SK-N-SH (cell line): ENCODE results near the gene RGS17. TPM values are rescaled to one million over a fixed set of nuclear protein-coding genes. Genes with fewer than 3 reads are reported as not detected.

Experiments used
- CTCF ChIA-PET: fragments of 300-600, 350-600 bp; formaldehyde crosslinking; extraction: SDS; loops from one replicate; lab custom pipeline; 2021; lab: Yijun Ruan, JAX
- POLR2A ChIA-PET: fragments of 350-600 bp; sonication (Branson Sonifier 250); formaldehyde crosslinking; extraction: SDS; loops from one replicate; lab custom pipeline; 2020; ENCODE audit warnings: antibody characterized with exemption, inconsistent platforms; lab: Yijun Ruan, JAX
- DNase-seq: peaks from one replicate; pipeline ENCODE4 v3.0.0; 2012
- H2AFZ ChIP-seq: fragments of 200-600 bp; sonication (generic); 2 replicates; pipeline ENCODE4 v1.8.1; 2016; ENCODE audit warnings: antibody characterized with exemption, mild to moderate bottlenecking, low read depth
- H3F3A ChIP-seq: fragments of 200-600 bp; sonication (generic); replicated peaks from 2 replicates; pipeline ENCODE3; 2016; ENCODE audit warnings: antibody characterized with exemption, mild to moderate bottlenecking; ENCODE audit not compliant: insufficient read depth
- H3K27ac ChIP-seq, 2 experiments: fragments of 200-500 bp in 1 of 2; fragments of 200-600 bp in 1 of 2; sonication (Bioruptor generic) in 1 of 2; sonication (generic), shearing (Covaris generic) in 1 of 2; 2 replicates each; pipeline versions ENCODE4 v1.5.1 to v1.6.1; 2014 to 2016; ENCODE audit warnings: low read depth in 2 of 2, inconsistent platforms in 1 of 2, low read length in 1 of 2, mild to moderate bottlenecking in 1 of 2, mixed read lengths in 1 of 2
- H3K27me3 ChIP-seq: fragments of 200-600 bp; sonication (generic), shearing (Covaris generic); 2 replicates; pipeline ENCODE4 v1.6.1; 2016; ENCODE audit warnings: mixed run types; ENCODE audit not compliant: insufficient read depth
- H3K36me3 ChIP-seq, 2 experiments: fragments of 200-500 bp in 1 of 2; fragments of 200-600 bp in 1 of 2; sonication (Bioruptor generic) in 1 of 2; sonication (generic) in 1 of 2; replicated peaks in 1 of 2; 2 replicates each; pipeline versions ENCODE3 to v1.5.1; 2014 to 2016; ENCODE audit warnings: low read length in 1 of 2, mild to moderate bottlenecking in 1 of 2; ENCODE audit not compliant: insufficient read depth in 2 of 2, control insufficient read depth in 1 of 2
- H3K4me1 ChIP-seq, 2 experiments: fragments of 200-500 bp in 1 of 2; fragments of 200-600 bp in 1 of 2; sonication (Bioruptor generic) in 1 of 2; sonication (generic), shearing (Covaris generic) in 1 of 2; 2 replicates each; pipeline versions ENCODE4 v1.5.1 to v1.6.1; 2014 to 2016; ENCODE audit warnings: low read depth in 1 of 2, low read length in 1 of 2, mixed run types in 1 of 2; ENCODE audit not compliant: insufficient read depth in 2 of 2, control insufficient read depth in 1 of 2
- H3K4me2 ChIP-seq: fragments of 200-600 bp; sonication (generic), shearing (Covaris generic); 2 replicates; pipeline ENCODE4 v1.6.1; 2017; ENCODE audit warnings: mixed run types
- H3K4me3 ChIP-seq, 2 experiments: fragments of 200-500 bp in 1 of 2; fragments of 200-600 bp in 1 of 2; sonication (Bioruptor generic) in 1 of 2; sonication (generic), shearing (Covaris generic) in 1 of 2; 2 replicates each; pipeline versions ENCODE4 v1.5.1 to v1.8.1; 2014 to 2016; ENCODE audit warnings: low read depth in 2 of 2, inconsistent platforms in 1 of 2, low read length in 1 of 2, mild to moderate bottlenecking in 1 of 2, mixed read lengths in 1 of 2, moderate library complexity in 1 of 2
- H3K79me2 ChIP-seq: fragments of 200-600 bp; sonication (generic); 2 replicates; pipeline ENCODE4 v1.8.1; 2017; ENCODE audit warnings: mild to moderate bottlenecking; ENCODE audit not compliant: insufficient read depth
- H3K9ac ChIP-seq: fragments of 200-600 bp; sonication (generic); 2 replicates; pipeline ENCODE4 v1.6.1; 2017; ENCODE audit warnings: mixed run types
- H3K9me2 ChIP-seq: fragments of 200-600 bp; sonication (generic); 2 replicates; pipeline ENCODE4 v1.6.1; 2017; ENCODE audit warnings: mixed run types
- H3K9me3 ChIP-seq: fragments of 200-600 bp; sonication (generic); 2 replicates; pipeline ENCODE4 v1.6.1; 2017; ENCODE audit warnings: mixed run types, mild to moderate bottlenecking, moderate library complexity
- H4K20me1 ChIP-seq: fragments of 200-600 bp; sonication (generic); 2 replicates; pipeline ENCODE4 v1.6.1; 2017; ENCODE audit warnings: mild to moderate bottlenecking, mixed run types; ENCODE audit not compliant: insufficient read depth
- ELF1 ChIP-seq: IDR thresholded peaks from 2 replicates; pipeline ENCODE4 v1.4.0; 2012
- EZH2phosphoT487 ChIP-seq: fragments of 200-600 bp; sonication (generic); IDR thresholded peaks from 2 replicates; pipeline ENCODE4 v1.6.1; 2017; ENCODE audit warnings: low read depth, mixed run types, mild to moderate bottlenecking, antibody characterized with exemption, moderate library complexity, borderline replicate concordance
- FOXM1 ChIP-seq: IDR thresholded peaks from 2 replicates; pipeline ENCODE4 v1.4.0; 2012; ENCODE audit warnings: low read depth, mild to moderate bottlenecking
- GATA2 ChIP-seq: sonication (generic); formaldehyde crosslinking; IDR thresholded peaks from 2 replicates; pipeline ENCODE4 v1.5.0; 2020; ENCODE audit warnings: mild to moderate bottlenecking, missing genetic modification reagents
- IRF3 ChIP-seq: fragments of 150-350 bp; IDR thresholded peaks from 2 replicates; pipeline ENCODE4 v1.6.1; 2016; ENCODE audit warnings: mild to moderate bottlenecking, low read depth, low read length
- JUND ChIP-seq: IDR thresholded peaks from 2 replicates; pipeline ENCODE4 v1.4.0; 2012
- MEF2A ChIP-seq: IDR thresholded peaks from 2 replicates; pipeline ENCODE4 v1.4.0; 2012; ENCODE audit warnings: low read depth, borderline replicate concordance
- MXI1 ChIP-seq: IDR thresholded peaks from 2 replicates; pipeline ENCODE4 v1.6.1; 2012; ENCODE audit warnings: mild to moderate bottlenecking, low read depth, low read length, improper control_type of control experiment
- NRF1 ChIP-seq: IDR thresholded peaks from 2 replicates; pipeline ENCODE4 v1.6.1; 2012; ENCODE audit warnings: low read depth, mild to moderate bottlenecking, low read length
- POLR2AphosphoS5 ChIP-seq: IDR thresholded peaks from 2 replicates; pipeline ENCODE4 v1.6.1; 2012; ENCODE audit warnings: low read depth, low read length
- RCOR1 ChIP-seq: fragments of 150-350 bp; IDR thresholded peaks from 2 replicates; pipeline ENCODE4 v1.6.1; 2017; ENCODE audit warnings: antibody characterized with exemption, low read length
- RXRA ChIP-seq: IDR thresholded peaks from 2 replicates; pipeline ENCODE4 v1.4.0; 2012; ENCODE audit warnings: low read depth, mild to moderate bottlenecking, borderline replicate concordance
- SIN3A ChIP-seq: IDR thresholded peaks from 2 replicates; pipeline ENCODE4 v1.6.1; 2012; ENCODE audit warnings: low read depth, mild to moderate bottlenecking, low read length, moderate library complexity, borderline replicate concordance
- SMC3 ChIP-seq: IDR thresholded peaks from 2 replicates; pipeline ENCODE4 v1.6.1; 2012; ENCODE audit warnings: low read depth, low read length, improper control_type of control experiment
- TEAD4 ChIP-seq: IDR thresholded peaks from 2 replicates; pipeline ENCODE4 v1.4.0; 2012; ENCODE audit warnings: mild to moderate bottlenecking, borderline replicate concordance; ENCODE audit not compliant: insufficient read depth
- USF2 ChIP-seq: fragments of 150-350 bp; IDR thresholded peaks from 2 replicates; pipeline ENCODE4 v1.6.1; 2017; ENCODE audit warnings: antibody characterized with exemption, low read length, low read depth, borderline replicate concordance
- YY1 ChIP-seq: IDR thresholded peaks from 2 replicates; pipeline ENCODE4 v1.4.0; 2012; ENCODE audit warnings: low read depth, mild to moderate bottlenecking
- ZBTB33 ChIP-seq: IDR thresholded peaks from 2 replicates; pipeline ENCODE4 v1.4.0; 2012; ENCODE audit warnings: low read depth, borderline replicate concordance
- WGBS: methylation state at CpG from one replicate; pipeline ENCODE4 v1.1.6; 2017; ENCODE audit warnings: low lambda C conversion rate; 5-methylcytosine and 5-hydroxymethylcytosine counted together
- polyA plus RNA-seq, 3 experiments: library from polyadenylated mRNA; depleted of rRNA; stranded (reverse); fragments of >200 nt; gene quantifications; 2 replicates each; pipeline ENCODE4 v1.2.3, GENCODE V29; 2012

RGS17 gene
- polyA plus RNA-seq, 1 of the 3 experiments (the other 2 are of a cell fraction) = 1.4 TPM

GRCh38 chr6:153028963-153029362, 102.1 kb downstream of the RGS17 start (continued):
- TF ChIP-seq RXRA = no peak

GRCh38 chr6:153028286-153028685, 102.8 kb downstream of the RGS17 start:
- no peak overlapping the region for H3K9ac ChIP-seq
- H3K27ac ChIP-seq = no peak overlapping the region
- no peaks in the 10 kb centered on the region for H3K36me3 ChIP-seq
- DNase-seq = no peak
- H3K9me2 ChIP-seq = no peaks in the 10 kb centered on the region
- H3K9me3 ChIP-seq = no peaks in the 10 kb centered on the region
- 93% methylated on average over 2 of the region's 2 CpGs for WGBS
- no peak overlapping the region for H3K4me3 ChIP-seq
- no peaks in the 10 kb centered on the region for H3K27me3 ChIP-seq
- ChIA-PET POLR2A (no interaction called here), CTCF (no interaction called here)
- peaks cover 9% of the 10 kb centered on the region for H3F3A ChIP-seq
- H3K4me2 ChIP-seq = no peak overlapping the region
- no peaks in the 10 kb centered on the region for H4K20me1 ChIP-seq
- no peak for TF ChIP-seq POLR2AphosphoS5
- H2AFZ ChIP-seq = no peak overlapping the region
- H3K79me2 ChIP-seq = no peaks in the 10 kb centered on the region
- no peaks in the 10 kb centered on the region; a peak in 1 of 4 replicates for H3K4me1 ChIP-seq

- ChIA-PET CTCF (interaction anchor here (0.7 kb wide), 1 partner anchor 1012 kb away, joined by 3 read pairs; the partner anchor contains the start of gene OPRM1), POLR2A (no interaction called here)
- peaks cover 9% of the 10 kb centered on the region for H3F3A ChIP-seq
- no peak overlapping the region for H3K9ac ChIP-seq
- no peaks in the 10 kb centered on the region for H3K9me3 ChIP-seq
- 92% methylated on average over 4 of the region's 4 CpGs for WGBS
- no peaks in the 10 kb centered on the region for H3K9me2 ChIP-seq
- no peak overlapping the region for H3K4me3 ChIP-seq
- peaks cover 0 to 3% of the 10 kb centered on the region in 2 experiments for H3K36me3 ChIP-seq
- H3K4me2 ChIP-seq = no peak overlapping the region
- H4K20me1 ChIP-seq = no peaks in the 10 kb centered on the region
- no peak overlapping the region for H2AFZ ChIP-seq
- no peak overlapping the region for H3K27ac ChIP-seq
- H3K27me3 ChIP-seq = no peaks in the 10 kb centered on the region
- no peak for DNase-seq
- TF ChIP-seq USF2 (no peak), SIN3A (no peak), NRF1 (no peak), FOXM1 (no peak), IRF3 (no peak), ELF1 (no peak), POLR2AphosphoS5 (no peak), RCOR1 (no peak), EZH2phosphoT487 (no peak), SMC3 (no peak), ZBTB33 (no peak), JUND (no peak), MXI1 (no peak), TEAD4 (no peak), GATA2 (no peak), MEF2A (no peak), RXRA (no peak), YY1 (no peak)
- no peaks in the 10 kb centered on the region for H3K79me2 ChIP-seq
- H3K4me1 ChIP-seq = no peaks in the 10 kb centered on the region; a peak in 1 of 4 replicates
Observed at GRCh38 chr6:153027480-153027879, 103.6 kb downstream of the RGS17 start.
